ENCODE data around the gene CSPG4. TPM values are rescaled to one million over a fixed set of nuclear protein-coding genes. Genes with fewer than 3 reads are reported as not detected.
"Not testable (repeated sequence)": the region's sequence is repeated elsewhere in the genome, so short reads cannot be mapped to it uniquely, and the experiment has no call there.

CSPG4 gene
- total RNA-seq, 1 experiment from 2014 or later: 2.4 TPM

DNA sequence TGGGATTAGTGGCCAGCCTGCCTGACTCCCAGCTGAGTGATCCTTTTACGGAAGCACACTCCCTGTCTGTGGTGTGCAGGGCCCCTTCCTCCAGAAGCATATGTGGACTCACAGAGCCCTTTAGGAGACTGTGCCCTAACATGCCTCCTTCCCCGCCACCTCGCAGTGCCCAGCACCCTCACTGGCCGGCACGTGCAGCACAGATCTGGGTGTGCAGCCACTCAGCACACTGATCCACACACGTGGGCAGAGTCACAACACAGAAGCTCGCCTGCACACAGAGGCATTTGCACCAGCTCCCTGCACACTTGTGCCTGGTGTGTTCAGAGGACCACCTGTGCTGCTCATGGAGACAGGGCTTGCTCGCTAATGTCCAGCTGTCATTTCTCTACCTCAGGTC, 23.6 kb upstream of the CSPG4 start:
- H3K9me2 ChIP-seq (ENCODE audit: insufficient read depth): no peaks in the 10 kb centered on the region
- intact Hi-C loops (cut with micrococcal nuclease; ENCODE audit: unreplicated experiment): no loop called here
- no peaks in the 10 kb centered on the region for H3F3A ChIP-seq (ENCODE audit: insufficient read depth, low read depth)
- DNase-seq: no peak
- H3K4me3 ChIP-seq: no peak overlapping the region
- CTCF ChIA-PET: no interaction called here
- no peak overlapping the region for H3K4me2 ChIP-seq
- no peaks in the 10 kb centered on the region for H3K27me3 ChIP-seq (ENCODE audit: insufficient read depth, low read depth)
- no peak overlapping the region for H3K27ac ChIP-seq
- POLR2A ChIA-PET (ENCODE audit: unreplicated experiment): no interaction called here
- H3K79me2 ChIP-seq (ENCODE audit: low read depth): no peaks in the 10 kb centered on the region
- no peaks in the 10 kb centered on the region for H4K20me1 ChIP-seq (ENCODE audit: insufficient read depth)
- H3K9me3 ChIP-seq (ENCODE audit: insufficient read depth, low read depth): no peaks in the 10 kb centered on the region
- no TSS peak for BruUV-seq (replicated peaks)
- no peaks in the 10 kb centered on the region for H3K36me3 ChIP-seq (ENCODE audit: low read depth)
- no peak overlapping the region for H2AFZ ChIP-seq
- no peaks in the 10 kb centered on the region for H3K4me1 ChIP-seq (replicated peaks; ENCODE audit: insufficient read depth)
- TF ChIP-seq EZH2 (IDR thresholded peaks at IDR 0.05; ENCODE audit: low read depth): no peak
- no peak for TF ChIP-seq CTCF (conservative IDR thresholded peaks at IDR 0.05)

DNA sequence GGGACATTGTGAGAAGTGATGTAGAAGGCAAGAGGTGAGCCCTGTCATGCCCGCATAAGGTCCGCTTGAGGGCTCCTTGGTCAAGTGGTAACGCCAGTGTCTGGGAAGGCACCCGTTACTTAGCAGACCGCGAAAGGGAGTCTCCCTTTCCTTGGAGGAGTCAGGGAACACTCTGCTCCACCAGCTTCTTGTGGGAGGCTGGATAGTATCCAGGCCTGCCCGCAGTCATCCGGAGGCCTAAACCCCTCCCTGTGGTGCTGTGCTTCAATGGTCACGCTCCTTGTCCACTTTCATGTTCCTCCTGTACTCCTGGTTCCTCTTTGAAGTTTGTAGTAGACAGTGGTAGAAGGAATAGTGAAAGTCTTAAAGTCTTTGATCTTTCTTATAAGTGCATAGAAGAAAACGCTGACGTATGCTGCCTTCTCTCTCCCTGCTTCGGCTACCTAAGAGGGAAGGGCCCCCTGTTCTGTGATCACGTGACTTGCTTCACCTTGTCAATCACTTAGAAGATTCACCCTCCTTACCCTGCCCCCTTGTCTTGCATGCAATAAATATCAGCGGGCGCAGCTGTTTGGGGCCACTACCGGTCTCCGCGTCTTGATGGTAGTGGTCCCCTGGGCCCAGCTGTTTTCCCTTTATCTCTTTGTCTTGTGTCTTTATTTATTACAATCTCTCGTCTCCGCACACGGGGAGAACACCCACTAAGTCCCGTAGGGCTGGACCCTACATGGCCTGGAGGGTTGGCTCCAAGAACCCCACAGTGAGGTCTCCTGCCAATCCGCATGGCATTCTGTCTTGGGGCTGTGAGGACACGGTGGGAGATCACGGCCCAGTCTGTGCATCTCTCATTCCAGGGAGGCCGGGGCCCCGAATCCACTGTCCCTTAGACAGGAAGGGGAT, 22.5 kb upstream of the CSPG4 start:
- H4K20me1 ChIP-seq (ENCODE audit: insufficient read depth); H3F3A ChIP-seq (ENCODE audit: insufficient read depth, low read depth); H3K36me3 ChIP-seq (ENCODE audit: low read depth); POLR2A ChIA-PET (ENCODE audit: unreplicated experiment); H3K4me3 ChIP-seq; DNase-seq; H3K9me2 ChIP-seq (ENCODE audit: insufficient read depth); CTCF ChIA-PET; H3K9me3 ChIP-seq (ENCODE audit: insufficient read depth, low read depth); H3K27ac ChIP-seq; H3K27me3 ChIP-seq (ENCODE audit: insufficient read depth, low read depth); H3K79me2 ChIP-seq (ENCODE audit: low read depth); intact Hi-C loops (cut with micrococcal nuclease; ENCODE audit: unreplicated experiment); H3K4me2 ChIP-seq; BruUV-seq (replicated peaks); H2AFZ ChIP-seq; H3K4me1 ChIP-seq (replicated peaks; ENCODE audit: insufficient read depth): not testable (repeated sequence)

DNA sequence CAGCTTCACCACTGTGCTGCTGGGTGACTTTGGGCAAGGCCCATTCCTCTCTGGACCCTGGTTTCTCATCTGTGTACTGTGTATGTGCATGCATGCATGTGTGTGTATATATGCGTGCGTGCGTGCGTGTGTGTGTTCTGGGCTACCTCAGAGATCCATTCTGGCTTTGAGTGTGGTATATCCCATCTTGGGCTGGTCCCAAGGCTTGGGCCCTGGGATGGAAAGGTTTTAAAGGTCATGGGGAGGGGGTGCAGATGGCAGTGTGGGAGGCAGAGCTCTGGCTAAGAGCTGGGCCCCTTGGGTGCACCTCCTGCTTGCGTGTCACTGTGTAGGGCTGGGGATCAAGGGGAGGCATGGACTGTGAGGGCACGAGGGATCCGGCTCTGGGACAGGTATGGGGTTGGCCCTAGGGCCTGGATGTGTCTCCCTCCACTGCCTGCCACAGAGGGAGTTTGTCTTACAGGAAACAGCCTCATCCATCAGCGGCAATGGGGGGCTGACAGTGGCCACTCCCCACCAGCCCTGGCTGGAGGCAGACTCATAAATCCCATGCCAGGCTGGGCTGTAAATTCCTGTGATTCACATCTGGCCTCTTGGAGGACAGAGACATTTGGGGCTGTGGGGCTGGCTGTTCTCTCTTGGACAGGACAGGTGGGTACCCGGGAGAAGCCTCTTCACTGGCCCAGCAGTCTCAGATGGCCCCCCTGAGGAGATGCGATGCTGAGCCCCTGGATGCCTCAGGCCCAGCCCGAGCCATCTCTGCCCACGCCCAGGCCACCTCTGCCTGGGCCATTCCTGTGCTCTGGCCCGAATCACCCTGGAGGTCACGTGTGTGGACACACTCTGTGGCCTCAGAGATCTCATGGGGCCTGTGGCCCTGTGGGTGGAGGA, 21.4 kb upstream of the CSPG4 start:
- CTCF ChIA-PET: no interaction called here
- H3K9me2 ChIP-seq (ENCODE audit: insufficient read depth): no peaks in the 10 kb centered on the region
- no peak overlapping the region for H2AFZ ChIP-seq
- H3K4me3 ChIP-seq: no peak overlapping the region
- intact Hi-C loops (cut with micrococcal nuclease; ENCODE audit: unreplicated experiment): loop anchor here (2.0 kb wide), 1 partner anchor 69 kb away; no protein-coding TSS in a partner anchor
- no peak overlapping the region for H3K27ac ChIP-seq
- H3K36me3 ChIP-seq (ENCODE audit: low read depth): no peaks in the 10 kb centered on the region
- H3F3A ChIP-seq (ENCODE audit: insufficient read depth, low read depth): no peaks in the 10 kb centered on the region
- H3K4me1 ChIP-seq (replicated peaks; ENCODE audit: insufficient read depth): no peaks in the 10 kb centered on the region
- no peak for DNase-seq
- TF ChIP-seq CTCF (conservative IDR thresholded peaks at IDR 0.05) (no peak), EZH2 (IDR thresholded peaks at IDR 0.05; ENCODE audit: low read depth) (no peak)
- H3K4me2 ChIP-seq: no peak overlapping the region
- no peaks in the 10 kb centered on the region for H3K9me3 ChIP-seq (ENCODE audit: insufficient read depth, low read depth)
- no peaks in the 10 kb centered on the region for H3K79me2 ChIP-seq (ENCODE audit: low read depth)
- no peaks in the 10 kb centered on the region for H3K27me3 ChIP-seq (ENCODE audit: insufficient read depth, low read depth)
- POLR2A ChIA-PET (ENCODE audit: unreplicated experiment): no interaction called here
- no peaks in the 10 kb centered on the region for H4K20me1 ChIP-seq (ENCODE audit: insufficient read depth)
- BruUV-seq (replicated peaks): no TSS peak
